Neuronal stem cell (in vitro differentiated cells): ENCODE results near the gene SERPINI1.

Source experiments
- DNase-seq: peaks from one replicate; pipeline ENCODE4 v3.0.0-alpha.2; 2013; ENCODE audit warnings: low spot score
- H2AFZ ChIP-seq: one replicate; pipeline ENCODE4 v1.6.1; 2013; ENCODE audit warnings: mild to moderate bottlenecking, low read length, inconsistent platforms
- H2AK5ac ChIP-seq: 2 replicates; pipeline ENCODE4 v1.6.1; 2013; ENCODE audit warnings: low read depth, mild to moderate bottlenecking, inconsistent platforms, low read length, moderate library complexity, mixed read lengths
- H2BK120ac ChIP-seq: 2 replicates; pipeline ENCODE4 v1.6.1; 2013; ENCODE audit warnings: low read depth, mild to moderate bottlenecking, inconsistent platforms, low read length, moderate library complexity, mixed read lengths
- H2BK12ac ChIP-seq: one replicate; pipeline ENCODE4 v1.6.1; 2013; ENCODE audit warnings: low read length, inconsistent platforms
- H2BK15ac ChIP-seq: 2 replicates; pipeline ENCODE4 v1.6.1; 2013; ENCODE audit warnings: mild to moderate bottlenecking, low read length, inconsistent platforms, mixed read lengths
- H2BK5ac ChIP-seq: one replicate; pipeline ENCODE4 v1.6.1; 2013; ENCODE audit warnings: inconsistent platforms, mild to moderate bottlenecking, low read length, moderate library complexity
- H3K14ac ChIP-seq: one replicate; pipeline ENCODE4 v1.6.1; 2013; ENCODE audit warnings: low read length, inconsistent platforms
- H3K18ac ChIP-seq: 2 replicates; pipeline ENCODE4 v1.6.1; 2013; ENCODE audit warnings: low read length, inconsistent platforms
- H3K23ac ChIP-seq: 2 replicates; pipeline ENCODE4 v1.6.1; 2013; ENCODE audit warnings: low read depth, mild to moderate bottlenecking, mixed read lengths, low read length, inconsistent platforms; ENCODE audit not compliant: poor library complexity
- H3K27ac ChIP-seq: replicated peaks from 3 replicates; pipeline ENCODE4 v1.5.1; 2013; ENCODE audit warnings: low read length, inconsistent platforms
- H3K27me3 ChIP-seq, 3 experiments: 2 replicates each; pipeline ENCODE4 v1.6.1; 2013; ENCODE audit warnings: low read length in 3 of 3, mild to moderate bottlenecking in 2 of 3, inconsistent platforms in 1 of 3, low read depth in 1 of 3, mixed read lengths in 1 of 3, moderate library complexity in 1 of 3; ENCODE audit not compliant: control insufficient read depth in 3 of 3, insufficient read depth in 3 of 3
- H3K36me3 ChIP-seq, 2 donors: replicated peaks in 1 of 2; 2 replicates each; pipeline ENCODE4 v1.6.1; 2013; ENCODE audit warnings: low read length in 2 of 2; ENCODE audit not compliant: control insufficient read depth in 2 of 2, insufficient read depth in 2 of 2
- H3K4ac ChIP-seq: 2 replicates; pipeline ENCODE4 v1.6.1; 2013; ENCODE audit warnings: inconsistent platforms, mild to moderate bottlenecking, low read length, moderate library complexity
- H3K4me1 ChIP-seq, 2 donors: 1 replicate in 1 of 2; 2 replicates in 1 of 2; pipeline ENCODE4 v1.6.1; 2013; ENCODE audit warnings: low read length in 2 of 2, low read depth in 1 of 2; ENCODE audit not compliant: control insufficient read depth in 2 of 2, insufficient read depth in 1 of 2
- H3K4me2 ChIP-seq: one replicate; pipeline ENCODE4 v1.6.1; 2013; ENCODE audit warnings: mild to moderate bottlenecking, low read length, inconsistent platforms; ENCODE audit not compliant: insufficient read depth, poor library complexity, severe bottlenecking
- H3K4me3 ChIP-seq, 2 donors: 2 replicates each; pipeline ENCODE4 v1.5.1; 2013; ENCODE audit warnings: low read length in 2 of 2, mild to moderate bottlenecking in 2 of 2, inconsistent platforms in 1 of 2, moderate library complexity in 1 of 2
- H3K79me1 ChIP-seq: one replicate; pipeline ENCODE4 v1.6.1; 2013; ENCODE audit warnings: low read depth, mild to moderate bottlenecking, inconsistent platforms, low read length, moderate library complexity
- H3K9ac ChIP-seq: one replicate; pipeline ENCODE4 v1.6.1; 2013; ENCODE audit warnings: mild to moderate bottlenecking, low read depth, low read length, inconsistent platforms; ENCODE audit not compliant: poor library complexity
- H3K9me3 ChIP-seq, 2 donors: replicated peaks in 1 of 2; 2 replicates each; pipeline versions ENCODE3 to v1.6.1; 2013; ENCODE audit warnings: low read length in 2 of 2, mild to moderate bottlenecking in 2 of 2, inconsistent platforms in 1 of 2, low read depth in 1 of 2, mixed read lengths in 1 of 2, moderate library complexity in 1 of 2; ENCODE audit not compliant: control insufficient read depth in 2 of 2, insufficient read depth in 1 of 2
- H4K8ac ChIP-seq: one replicate; pipeline ENCODE4 v1.6.1; 2013; ENCODE audit warnings: low read depth, mild to moderate bottlenecking, inconsistent platforms, low read length, moderate library complexity
- H4K91ac ChIP-seq: one replicate; pipeline ENCODE4 v1.6.1; 2013; ENCODE audit warnings: low read length, low read depth, mild to moderate bottlenecking, inconsistent platforms; ENCODE audit not compliant: poor library complexity
- WGBS, 2 donors: extraction: QIAGEN DNeasy Blood & Tissue Kit; methylation state at CpG; one replicate each; pipeline ENCODE4 v1.1.7; 2013; ENCODE audit warnings: missing lambda C conversion rate in 2 of 2, mixed read lengths in 1 of 2; ENCODE audit not compliant: insufficient read length in 2 of 2, insufficient replicate concordance in 1 of 2; ENCODE audit errors: extremely low coverage in 2 of 2; 5-methylcytosine and 5-hydroxymethylcytosine counted together

SERPINI1 gene

GRCh38 chr3:167866331-167866730 lies 130.8 kb downstream of the SERPINI1 start:
- Histone ChIP-seq H3K9me3 (no peaks in the 10 kb centered on the region), H3K4ac (no peak overlapping the region), H3K27ac (no peak overlapping the region), H3K9ac (no peak overlapping the region), H2BK12ac (no peak overlapping the region), H3K27me3 (no peaks in the 10 kb centered on the region), H3K4me2 (no peak overlapping the region), H3K14ac (no peak overlapping the region), H3K23ac (no peak overlapping the region), H2AK5ac (no peak overlapping the region), H3K36me3 (no peaks in the 10 kb centered on the region), H2BK120ac (no peak overlapping the region), H4K8ac (no peak overlapping the region), H3K18ac (no peak overlapping the region), H3K4me3 (no peak overlapping the region), H3K79me1 (no peaks in the 10 kb centered on the region), H2BK5ac (no peak overlapping the region), H3K4me1 (peaks cover 0 to 1% of the 10 kb centered on the region in 2 donors), H4K91ac (no peak overlapping the region), H2AFZ (no peak overlapping the region), H2BK15ac (no peak overlapping the region)
- no CpG with 5 or more reads among the region's 1 CpG for WGBS, 2 donors
- DNase-seq, result no peak

DNA sequence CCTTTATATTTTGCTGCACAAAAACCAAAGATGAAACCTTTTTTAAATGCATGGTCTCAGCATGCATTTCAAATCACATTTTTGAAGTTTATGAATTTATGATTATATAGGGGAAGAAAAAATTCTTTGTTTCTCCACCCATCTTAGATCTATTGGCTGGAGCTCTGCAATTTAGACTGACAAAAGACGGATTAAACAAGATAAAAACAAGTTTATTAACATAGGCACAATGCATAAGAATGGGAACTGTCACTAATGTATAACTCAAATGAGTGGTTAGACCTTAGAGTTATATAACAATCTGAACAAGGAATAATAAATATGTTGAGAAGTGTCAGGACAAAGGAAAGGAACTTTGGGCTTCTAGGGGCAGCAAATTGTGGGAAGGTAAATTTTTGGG lies 132.5 kb downstream of the SERPINI1 start:
- no peak overlapping the region for H2AK5ac ChIP-seq
- WGBS, 2 donors, result no CpG with 5 or more reads among the region's 1 CpG
- H2BK5ac ChIP-seq, result no peak overlapping the region
- no peak overlapping the region for H4K8ac ChIP-seq
- no peak overlapping the region for H2BK15ac ChIP-seq
- H3K27ac ChIP-seq, result no peak overlapping the region
- H3K4me1 ChIP-seq, result peaks cover 0 to 1% of the 10 kb centered on the region in 2 donors
- no peak overlapping the region for H2AFZ ChIP-seq
- H3K14ac ChIP-seq, result no peak overlapping the region
- no peaks in the 10 kb centered on the region for H3K79me1 ChIP-seq
- H3K36me3 ChIP-seq, result no peaks in the 10 kb centered on the region
- H2BK12ac ChIP-seq, result no peak overlapping the region
- no peak overlapping the region for H3K23ac ChIP-seq
- H3K18ac ChIP-seq, result no peak overlapping the region
- no peaks in the 10 kb centered on the region for H3K9me3 ChIP-seq
- H3K4me2 ChIP-seq, result no peak overlapping the region
- no peak overlapping the region for H2BK120ac ChIP-seq
- DNase-seq, result no peak
- H3K4me3 ChIP-seq, result no peak overlapping the region
- H4K91ac ChIP-seq, result no peak overlapping the region
- H3K4ac ChIP-seq, result no peak overlapping the region
- no peak overlapping the region for H3K9ac ChIP-seq
- no peaks in the 10 kb centered on the region for H3K27me3 ChIP-seq

- Histone ChIP-seq H2BK120ac (no peak overlapping the region), H3K14ac (no peak overlapping the region), H3K4me1 (peaks cover 1 to 2% of the 10 kb centered on the region in 2 donors), H2BK15ac (no peak overlapping the region), H3K79me1 (no peaks in the 10 kb centered on the region), H3K9me3 (no peaks in the 10 kb centered on the region), H3K9ac (no peak overlapping the region), H4K91ac (no peak overlapping the region), H3K23ac (no peak overlapping the region), H3K27me3 (no peaks in the 10 kb centered on the region), H3K27ac (no peak overlapping the region), H2BK5ac (no peak overlapping the region), H3K18ac (no peak overlapping the region), H2AK5ac (no peak overlapping the region), H3K4ac (no peak overlapping the region), H3K4me3 (no peak overlapping the region), H2BK12ac (no peak overlapping the region), H2AFZ (peak overlapping the region; percentile 42), H3K36me3 (no peaks in the 10 kb centered on the region), H3K4me2 (no peak overlapping the region), H4K8ac (no peak overlapping the region)
- no peak for DNase-seq
- whole genome bisulfite sequencing, 2 donors, result no CpG with 5 or more reads among the region's 4 CpGs
Observed at GRCh38 chr3:167870181-167870580, 134.7 kb downstream of the SERPINI1 start.

GRCh38 chr3:167870759-167871158 lies 135.2 kb downstream of the SERPINI1 start:
- H3K9me3 ChIP-seq, result no peaks in the 10 kb centered on the region
- no peak overlapping the region for H2BK120ac ChIP-seq
- no peak overlapping the region for H4K8ac ChIP-seq
- no peak overlapping the region for H2BK15ac ChIP-seq
- no peaks in the 10 kb centered on the region for H3K27me3 ChIP-seq
- DNase-seq, result no peak
- H3K14ac ChIP-seq, result no peak overlapping the region
- H2BK5ac ChIP-seq, result no peak overlapping the region
- no peak overlapping the region for H3K4me3 ChIP-seq
- H3K4me1 ChIP-seq, result peaks cover 1 to 2% of the 10 kb centered on the region in 2 donors
- no peaks in the 10 kb centered on the region for H3K79me1 ChIP-seq
- no CpG with 5 or more reads among the region's 4 CpGs for WGBS, 2 donors
- no peak overlapping the region for H3K4ac ChIP-seq
- H2AK5ac ChIP-seq, result no peak overlapping the region
- no peak overlapping the region for H3K27ac ChIP-seq
- no peak overlapping the region for H2BK12ac ChIP-seq
- H3K23ac ChIP-seq, result no peak overlapping the region
- no peak overlapping the region for H4K91ac ChIP-seq
- H3K4me2 ChIP-seq, result no peak overlapping the region
- no peak overlapping the region for H3K18ac ChIP-seq
- no peak overlapping the region for H3K9ac ChIP-seq
- H3K36me3 ChIP-seq, result no peaks in the 10 kb centered on the region
- H2AFZ ChIP-seq, result no peak overlapping the region
